NT2/D1 (cell line): ENCODE data around the gene PTPRK.

Source experiments
- DNase-seq: peaks from one replicate; pipeline ENCODE4 v3.0.0-alpha.2; 2011; ENCODE audit warnings: low read depth, low spot score
- H3K27me3 ChIP-seq: 2 replicates; pipeline ENCODE4 v1.6.0; 2011; ENCODE audit warnings: mild to moderate bottlenecking; ENCODE audit not compliant: insufficient read length, insufficient read depth
- H3K36me3 ChIP-seq: 2 replicates; pipeline ENCODE4 v1.6.1; 2011; ENCODE audit warnings: mild to moderate bottlenecking, low read length, mixed read lengths; ENCODE audit not compliant: insufficient read depth, insufficient read length
- H3K4me1 ChIP-seq: 2 replicates; pipeline ENCODE4 v1.5.1; 2011; ENCODE audit not compliant: insufficient read depth, insufficient read length
- H3K4me3 ChIP-seq: 2 replicates; pipeline ENCODE4 v1.5.1; 2011; ENCODE audit warnings: low read depth; ENCODE audit not compliant: insufficient read length
- H3K9ac ChIP-seq: 2 replicates; pipeline ENCODE4 v1.6.0; 2011; ENCODE audit warnings: low read depth; ENCODE audit not compliant: insufficient read length
- H3K9me3 ChIP-seq: 2 replicates; pipeline ENCODE4 v1.5.1; 2011; ENCODE audit warnings: mild to moderate bottlenecking, low read length; ENCODE audit not compliant: insufficient read depth
- SUZ12 ChIP-seq: IDR thresholded peaks from 2 replicates; pipeline ENCODE4 v1.6.1; 2011; ENCODE audit not compliant: insufficient read length, insufficient read depth; ENCODE audit errors: extremely low read depth
- YY1 ChIP-seq: IDR thresholded peaks from 2 replicates; pipeline ENCODE4 v1.6.1; 2011; ENCODE audit not compliant: insufficient read length, insufficient read depth
- ZNF274 ChIP-seq: IDR thresholded peaks from 2 replicates; pipeline ENCODE4 v1.6.1; 2011; ENCODE audit warnings: mild to moderate bottlenecking, low read depth, low read length

PTPRK gene

DNA sequence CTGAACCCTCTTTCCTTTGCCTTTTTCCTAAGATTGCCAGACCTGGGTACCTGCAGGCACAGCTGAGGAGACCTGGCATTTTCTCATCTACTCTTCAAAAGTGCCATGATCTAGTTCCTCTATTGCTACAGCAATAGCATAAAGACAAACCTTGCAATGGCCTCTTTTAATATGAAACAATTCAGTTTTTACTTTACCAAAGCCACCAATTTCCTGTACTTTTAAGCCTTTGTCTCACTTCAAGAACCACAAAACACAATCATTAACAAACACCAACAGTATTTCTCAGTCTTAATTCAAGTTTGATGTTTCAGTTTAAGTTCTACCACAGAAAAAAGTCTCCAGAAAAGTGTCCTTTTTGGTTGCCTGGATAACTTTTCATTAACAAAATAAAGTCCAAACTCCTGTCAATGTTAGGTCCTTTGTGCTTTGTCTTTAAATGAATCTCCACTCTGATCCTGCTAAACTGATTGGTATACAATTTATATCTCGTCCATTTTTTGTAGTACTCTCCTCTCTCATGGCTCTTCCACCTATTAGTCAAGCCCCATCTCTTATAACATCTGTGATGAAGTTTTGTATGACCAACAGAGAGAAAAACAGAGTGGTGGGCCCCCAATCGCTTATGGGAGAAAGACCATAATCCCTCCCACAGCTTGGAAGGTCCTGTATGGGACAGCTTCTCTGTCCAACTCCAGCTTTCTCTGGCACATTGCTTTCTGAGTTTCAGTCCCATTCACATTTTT is 569.1 kb downstream of the PTPRK start:
- no peak for DNase-seq
- TF ChIP-seq SUZ12 (no peak), YY1 (no peak), ZNF274 (no peak)
- no peaks in the 10 kb centered on the region for H3K9me3 ChIP-seq
- no peaks in the 10 kb centered on the region for H3K36me3 ChIP-seq
- no peaks in the 10 kb centered on the region for H3K4me1 ChIP-seq
- H3K27me3 ChIP-seq, result no peaks in the 10 kb centered on the region
- H3K9ac ChIP-seq, result no peak overlapping the region
- no peak overlapping the region for H3K4me3 ChIP-seq

DNA sequence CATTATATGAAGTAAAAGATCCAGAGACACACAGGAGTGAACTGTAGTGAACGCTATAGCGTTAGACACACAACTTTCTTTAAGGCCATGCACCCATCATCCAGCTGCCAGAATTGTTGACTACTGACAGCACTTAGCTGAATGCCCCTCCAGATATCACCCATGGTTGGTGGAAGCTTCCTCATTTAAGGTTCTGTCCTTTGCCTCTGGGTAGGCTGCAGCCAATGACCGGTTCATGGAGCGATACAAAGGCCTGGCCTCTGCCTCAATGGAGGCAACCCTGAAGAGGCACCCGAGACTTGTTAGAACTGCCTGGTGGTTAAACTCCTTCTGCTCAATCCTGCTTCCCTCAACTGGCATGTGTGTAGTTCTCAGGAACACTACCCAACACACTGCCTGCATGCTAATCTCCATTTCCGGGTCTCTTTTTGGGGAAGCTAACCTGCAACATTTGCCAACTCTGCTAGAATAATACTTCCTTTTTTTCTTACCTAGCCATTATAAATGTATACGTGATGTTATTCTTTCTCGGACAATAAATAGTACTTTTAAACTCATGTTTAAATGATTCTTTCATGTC is 569.7 kb downstream of the PTPRK start:
- TF ChIP-seq ZNF274 (no peak), YY1 (no peak), SUZ12 (no peak)
- no peaks in the 10 kb centered on the region for H3K9me3 ChIP-seq
- DNase-seq, result no peak
- no peaks in the 10 kb centered on the region for H3K4me1 ChIP-seq
- H3K4me3 ChIP-seq, result no peak overlapping the region
- no peaks in the 10 kb centered on the region for H3K36me3 ChIP-seq
- no peak overlapping the region for H3K9ac ChIP-seq
- no peaks in the 10 kb centered on the region for H3K27me3 ChIP-seq

GRCh38 chr6:127949251-127949650 is 571.1 kb downstream of the PTPRK start:
- no peak for TF ChIP-seq SUZ12
- no peak for TF ChIP-seq YY1
- TF ChIP-seq ZNF274, result no peak
- H3K4me3 ChIP-seq, result no peak overlapping the region
- no peaks in the 10 kb centered on the region for H3K27me3 ChIP-seq
- no peak overlapping the region for H3K9ac ChIP-seq
- H3K4me1 ChIP-seq, result no peaks in the 10 kb centered on the region
- no peaks in the 10 kb centered on the region for H3K36me3 ChIP-seq
- no peaks in the 10 kb centered on the region for H3K9me3 ChIP-seq
- DNase-seq, result no peak

GRCh38 chr6:127946388-127946787 is 574.0 kb downstream of the PTPRK start:
- no peaks in the 10 kb centered on the region for H3K36me3 ChIP-seq
- TF ChIP-seq YY1 (no peak), ZNF274 (no peak), SUZ12 (no peak)
- H3K27me3 ChIP-seq, result no peaks in the 10 kb centered on the region
- H3K9ac ChIP-seq, result no peak overlapping the region
- H3K4me1 ChIP-seq, result no peaks in the 10 kb centered on the region
- no peaks in the 10 kb centered on the region for H3K9me3 ChIP-seq
- DNase-seq, result no peak
- no peak overlapping the region for H3K4me3 ChIP-seq

DNA sequence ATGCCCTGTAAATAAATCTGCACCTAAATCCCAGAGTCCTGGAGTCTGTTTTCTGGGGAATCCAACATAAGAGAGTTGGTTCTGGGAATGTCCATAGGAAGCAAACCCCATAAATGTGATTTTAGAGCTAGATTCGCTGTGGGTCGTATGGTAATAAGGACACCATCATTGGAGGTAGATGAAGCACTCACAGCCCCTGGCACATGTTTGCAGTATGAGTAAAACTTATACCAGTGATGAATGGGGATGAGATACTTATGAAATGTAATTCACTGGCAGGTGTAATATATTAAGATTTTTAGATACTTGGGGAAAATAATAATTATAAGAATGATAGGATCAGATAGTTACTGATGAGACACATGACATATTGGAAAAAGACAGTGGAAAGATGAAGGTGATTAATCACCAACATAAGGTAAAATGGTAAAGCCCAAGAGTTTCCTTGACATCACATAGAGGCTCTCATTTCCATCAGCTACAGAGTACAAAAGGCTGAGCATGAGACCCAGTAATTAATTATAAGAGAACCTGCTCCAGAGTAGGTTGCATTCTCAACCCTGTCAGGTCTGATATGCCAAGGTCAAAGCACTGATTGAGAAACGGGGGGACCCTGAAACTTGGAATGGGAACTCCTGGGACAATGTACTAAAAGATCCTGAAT is 574.8 kb downstream of the PTPRK start:
- no peak overlapping the region for H3K9ac ChIP-seq
- no peaks in the 10 kb centered on the region for H3K27me3 ChIP-seq
- no peak overlapping the region for H3K4me3 ChIP-seq
- TF ChIP-seq YY1 (no peak), ZNF274 (no peak), SUZ12 (no peak)
- no peaks in the 10 kb centered on the region for H3K36me3 ChIP-seq
- no peak for DNase-seq
- H3K9me3 ChIP-seq, result no peaks in the 10 kb centered on the region
- H3K4me1 ChIP-seq, result no peaks in the 10 kb centered on the region

DNA sequence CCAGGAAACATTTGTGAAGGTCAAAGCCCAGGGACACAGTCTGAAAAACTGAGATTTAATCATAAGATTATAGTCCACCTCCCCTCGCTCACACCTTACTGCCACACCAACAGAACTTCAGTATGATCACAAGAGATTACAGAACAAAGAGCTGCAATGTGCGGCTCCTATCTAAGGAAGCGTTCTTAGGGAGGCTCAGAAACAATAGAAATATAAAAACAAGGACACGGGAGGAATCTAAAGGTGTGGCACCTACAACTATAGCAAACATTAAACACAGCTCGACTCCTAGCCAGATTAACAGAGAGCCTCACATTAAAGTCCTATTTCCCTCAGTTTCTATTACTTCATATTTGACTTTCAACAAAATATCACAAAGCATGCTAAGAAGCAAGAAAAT is 579.2 kb downstream of the PTPRK start:
- H3K4me3 ChIP-seq, result no peak overlapping the region
- H3K4me1 ChIP-seq, result no peaks in the 10 kb centered on the region
- no peaks in the 10 kb centered on the region for H3K36me3 ChIP-seq
- H3K9ac ChIP-seq, result no peak overlapping the region
- TF ChIP-seq YY1, result no peak
- no peak for TF ChIP-seq ZNF274
- H3K27me3 ChIP-seq, result no peaks in the 10 kb centered on the region
- no peaks in the 10 kb centered on the region for H3K9me3 ChIP-seq
- no peak for DNase-seq

- Histone ChIP-seq H3K9ac (no peak overlapping the region), H3K27me3 (no peaks in the 10 kb centered on the region), H3K9me3 (no peaks in the 10 kb centered on the region), H3K36me3 (no peaks in the 10 kb centered on the region), H3K4me3 (no peak overlapping the region), H3K4me1 (no peaks in the 10 kb centered on the region)
- TF ChIP-seq ZNF274 (no peak), SUZ12 (no peak), YY1 (no peak)
- no peak for DNase-seq
These were observed 580.8 kb downstream of the PTPRK start for GRCh38 chr6:127939442-127940066.
